HG02571 (cell line): Measurements from ENCODE around the gene PFDN6.
A peak's percentile ranks its signal among the peaks of the same experiment; 100 is the strongest.

Experiments
- ATAC-seq: cut with Tn5 transposase; IDR thresholded peaks from one replicate; pipeline ENCODE4 v1.9.1; 2021; ENCODE audit warnings: mild to moderate bottlenecking, moderate library complexity; ENCODE audit not compliant: unreplicated experiment

PFDN6 gene

GRCh38 chr6:33294086-33294823, 4.9 kb downstream of the PFDN6 start:
- no peak for ATAC-seq

GRCh38 chr6:33295621-33296369, 6.4 kb downstream of the PFDN6 start:
- no peak for ATAC-seq

- ATAC-seq, result no peak
These were observed 7.5 kb downstream of the PFDN6 start for GRCh38 chr6:33296797-33297405.

- no peak for ATAC-seq
These were observed 8.1 kb downstream of the PFDN6 start for GRCh38 chr6:33297406-33297955.

DNA sequence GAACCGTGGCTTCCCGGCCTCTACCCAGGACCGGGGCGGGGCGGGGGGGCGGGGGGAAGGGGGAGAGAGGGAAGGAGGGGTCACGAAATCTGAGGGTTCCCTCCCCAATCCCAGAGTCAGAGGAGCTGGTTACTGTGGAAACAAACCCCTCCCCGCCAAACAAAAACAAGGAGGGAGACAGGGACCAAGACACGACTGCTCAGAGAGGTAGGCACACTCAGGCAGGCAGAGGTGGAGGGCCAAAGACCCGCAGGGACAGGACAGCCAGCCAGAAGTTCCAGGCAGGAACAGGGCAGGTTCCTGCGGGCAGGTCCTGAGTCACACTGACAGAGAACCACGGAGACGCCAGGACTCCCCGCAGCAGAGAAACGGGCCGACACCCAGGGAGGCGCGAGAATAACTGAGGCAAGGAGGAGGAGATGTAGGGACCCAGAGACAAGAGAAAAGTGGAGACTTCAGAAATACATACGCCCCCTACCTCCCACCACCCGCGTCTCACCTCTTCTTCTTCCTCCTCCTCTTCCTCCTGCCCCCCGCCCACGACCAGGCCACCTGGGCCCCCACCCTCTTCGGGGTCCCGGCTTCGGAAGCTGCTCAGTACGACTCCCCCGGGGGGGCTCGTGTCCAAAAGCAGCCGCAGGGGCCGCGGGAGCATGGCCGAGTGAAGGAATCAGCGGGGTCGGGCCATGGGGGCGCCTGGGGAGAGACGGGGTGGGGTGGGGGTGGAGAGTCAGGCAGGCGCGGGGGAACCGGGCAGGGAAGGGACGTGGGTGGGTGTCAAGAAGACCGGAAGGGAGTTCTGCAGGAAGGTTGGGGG, 8.8 kb downstream of the PFDN6 start:
- ATAC-seq, result no peak

- peak; percentile 29 for ATAC-seq
These were observed 9.4 kb downstream of the PFDN6 start, which contains the start of gene RGL2 for GRCh38 chr6:33298773-33299236. Gene RGL2, minus strand, starts transcription at chr6:33298942. Its CDS starts 332 bp downstream, at chr6:33298610.

DNA sequence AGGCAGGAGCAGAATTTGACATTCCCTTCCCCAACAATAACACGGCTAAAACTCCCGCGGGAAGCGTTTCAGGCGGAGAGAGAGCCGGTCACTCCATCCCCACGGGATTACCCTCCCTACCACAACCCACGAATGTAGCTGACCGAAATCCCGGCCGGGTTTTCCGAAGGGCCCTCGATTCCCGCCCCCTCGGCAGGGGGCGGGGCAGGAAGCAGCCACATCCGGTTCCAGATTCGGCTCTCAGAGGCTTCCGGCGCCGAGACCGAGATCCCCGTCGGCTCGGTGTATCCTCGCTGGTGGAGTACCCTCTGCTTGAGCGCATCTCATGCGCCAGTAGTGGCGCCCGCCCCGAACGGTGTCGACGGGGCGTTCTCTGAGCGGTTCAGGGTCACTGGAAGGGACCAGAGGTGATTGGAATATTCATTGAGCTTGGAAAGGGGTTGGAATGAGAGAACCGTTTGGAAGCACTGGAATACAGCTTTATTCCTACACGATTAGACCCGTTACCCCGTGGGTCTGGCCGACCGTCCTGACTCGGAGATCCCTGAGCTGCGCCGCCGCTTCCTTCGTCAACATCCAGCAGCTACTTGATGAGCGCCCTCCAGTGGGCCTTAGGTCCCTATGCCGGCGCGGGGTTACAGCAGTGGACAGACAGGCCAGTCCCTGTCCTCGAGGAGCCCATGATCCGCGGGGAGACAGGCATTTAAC, 10.0 kb downstream of the PFDN6 start:
- ATAC-seq, result peak; percentile 64

GRCh38 chr6:33301877-33302276, 12.5 kb downstream of the PFDN6 start:
- ATAC-seq, result no peak

DNA sequence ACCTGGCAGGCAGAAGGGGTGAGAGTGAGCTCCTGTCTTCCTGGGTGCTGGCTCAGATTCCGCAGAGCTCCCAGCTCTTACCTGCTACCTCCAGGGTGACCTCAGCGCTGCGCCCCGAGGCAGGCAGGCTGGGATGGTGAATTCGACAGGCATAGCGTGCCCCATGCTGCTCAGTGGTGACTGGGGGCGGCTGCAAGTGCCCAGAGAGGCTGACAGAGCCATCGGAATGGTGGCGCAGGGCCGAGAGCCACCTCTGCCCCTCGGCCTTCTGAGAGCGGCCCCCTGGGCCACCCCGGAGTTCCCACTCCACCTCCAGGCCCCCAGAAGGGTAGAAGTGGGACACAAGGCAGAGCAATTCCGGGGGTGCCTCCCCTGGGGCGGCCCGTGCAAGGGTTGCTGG, 14.8 kb downstream of the PFDN6 start:
- no peak for ATAC-seq

GRCh38 chr6:33305052-33305451, 15.7 kb downstream of the PFDN6 start:
- no peak for ATAC-seq

DNA sequence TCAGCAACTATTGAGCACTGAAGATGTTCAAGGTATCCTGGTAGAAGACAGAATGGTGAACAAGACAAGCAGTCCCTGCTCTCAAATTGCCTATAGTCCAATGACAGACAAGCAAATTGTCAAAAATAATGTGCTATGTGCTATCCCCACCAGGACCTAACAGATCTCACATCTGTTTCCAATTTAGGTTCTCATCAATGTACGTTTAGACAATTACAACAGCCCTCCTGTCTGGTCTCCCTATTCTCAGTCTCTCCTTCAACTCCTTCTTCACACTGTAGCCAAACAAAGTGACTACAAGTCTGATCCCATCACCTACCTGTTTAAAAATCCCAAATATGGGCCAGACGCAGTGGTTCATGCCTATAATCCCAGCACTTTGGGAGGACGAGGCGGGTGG, 17.0 kb downstream of the PFDN6 start:
- no peak for ATAC-seq

GRCh38 chr6:33312361-33313104, 23.1 kb downstream of the PFDN6 start:
- ATAC-seq, result no peak

- ATAC-seq, result no peak
These were observed 23.8 kb downstream of the PFDN6 start for GRCh38 chr6:33313105-33313708.

DNA sequence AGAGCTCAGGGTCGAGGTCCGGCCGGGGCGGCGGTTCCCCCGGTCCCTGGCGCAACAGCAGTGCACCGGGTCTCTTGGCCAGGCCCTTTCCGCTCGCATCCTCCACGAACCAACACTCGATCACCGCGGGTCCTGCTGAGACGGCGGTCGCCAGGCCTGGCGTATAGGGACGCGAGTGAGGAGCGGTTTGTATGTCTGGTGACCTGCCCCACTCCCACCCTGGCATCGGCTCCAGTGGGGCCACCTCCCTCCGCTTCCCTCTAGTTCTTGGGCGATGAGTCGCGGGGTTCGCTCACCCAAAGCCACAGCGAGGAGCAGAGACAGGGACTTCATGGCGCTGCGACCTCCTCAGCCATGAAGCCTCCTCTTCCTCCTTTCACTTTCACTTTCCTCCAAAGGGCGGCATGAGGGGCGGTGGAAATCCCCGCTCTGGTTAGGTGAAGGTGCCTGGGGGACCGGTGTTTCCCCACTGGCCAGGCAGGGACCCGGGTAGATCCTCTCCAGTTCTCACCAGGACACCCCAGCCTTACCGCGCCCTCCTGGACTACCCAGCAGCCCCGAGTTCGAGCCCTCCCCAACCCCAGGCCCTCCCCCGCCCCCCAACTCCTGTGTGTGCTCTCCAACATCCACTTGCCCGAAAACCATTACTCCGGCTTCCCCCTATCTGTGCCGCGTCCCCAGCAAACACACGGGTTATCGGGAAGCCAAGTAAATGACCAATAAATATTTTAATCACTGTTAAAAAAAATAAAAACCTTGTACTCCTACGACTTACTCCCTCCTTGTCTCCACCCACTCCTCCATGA, 24.5 kb downstream of the PFDN6 start, which contains the start of gene TAPBP:
Gene TAPBP (minus strand): TSS at position 370 of the 806 bp plus-strand sequence. CDS start 37 bp downstream, at position 333.
- ATAC-seq, result no peak

- ATAC-seq, result no peak
These were observed 25.1 kb downstream of the PFDN6 start for GRCh38 chr6:33314515-33314942.

- no peak for ATAC-seq
These were observed 25.8 kb downstream of the PFDN6 start for GRCh38 chr6:33314943-33315792.
